Fibroblast of lung (primary cell): Measurements from ENCODE around the gene TSC22D2.

Experiments used
- CTCF ChIP-seq, 2 donors: IDR thresholded peaks in 1 of 2; conservative IDR thresholded peaks in 1 of 2; 1 replicate in 1 of 2; 2 replicates in 1 of 2; pipeline ENCODE4 v1.5.1; 2011 to 2012; ENCODE audit warnings: low read length in 2 of 2, control low read depth in 1 of 2, inconsistent platforms in 1 of 2, low read depth in 1 of 2, mild to moderate bottlenecking in 1 of 2
- EZH2 ChIP-seq: IDR thresholded peaks from 2 replicates; pipeline ENCODE4 v1.5.1; 2012; ENCODE audit warnings: low read length, control low read depth, mild to moderate bottlenecking; ENCODE audit errors: missing control alignments

GRCh38 chr3:150370999-150371398 lies 37.1 kb upstream of the TSC22D2 start:
- TF ChIP-seq CTCF (conservative IDR thresholded peaks at IDR 0.05 in 1 of 2, IDR thresholded peaks at IDR 0.05 in 1 of 2; ENCODE audit: low read depth in 1 of 2, low read length in 2 of 2) (no peak), EZH2 (no peak)
